HepG2 (cell line): ENCODE measurements around the gene RPSA.

Experiments used
- EZH2 ChIP-seq: conservative IDR thresholded peaks from 2 replicates; pipeline ENCODE4 v1.6.1; 2012; ENCODE audit warnings: mild to moderate bottlenecking, low read depth, low read length, moderate library complexity
- GATAD2A ChIP-seq: IDR thresholded peaks from 2 replicates; pipeline ENCODE4 v1.6.1; 2016
- POLR2A ChIP-seq, 2 experiments: IDR thresholded peaks; 2 replicates each; pipeline ENCODE4 v1.6.1; 2011; ENCODE audit warnings: low read depth in 2 of 2, low read length in 2 of 2, mild to moderate bottlenecking in 1 of 2, moderate library complexity in 1 of 2; ENCODE audit not compliant: insufficient read depth in 1 of 2
- SP1 ChIP-seq, 2 experiments: fragments of 450-650 bp in 1 of 2; sonication (generic) in 1 of 2; formaldehyde crosslinking in 1 of 2; IDR thresholded peaks; 2 replicates each; pipeline versions ENCODE4 v1.4.0 to v1.6.1; 2016 to 2020; ENCODE audit warnings: missing genetic modification reagents in 1 of 2
- SRSF9 ChIP-seq: fragments of 200-400 bp; formaldehyde crosslinking; IDR thresholded peaks from 2 replicates; pipeline ENCODE4 v1.6.1; 2018; ENCODE audit warnings: borderline replicate concordance, mild to moderate bottlenecking, low read depth, low read length; ENCODE audit not compliant: insufficient read depth, poor library complexity, severe bottlenecking
- ZNF546 ChIP-seq: sonication (generic); formaldehyde crosslinking; conservative IDR thresholded peaks from 2 replicates; pipeline ENCODE4 v1.8.1; 2023; ENCODE audit warnings: mild to moderate bottlenecking, missing genetic modification reagents
- ZZZ3 ChIP-seq: sonication (generic); formaldehyde crosslinking; IDR thresholded peaks from 2 replicates; pipeline ENCODE4 v1.4.0; 2020; ENCODE audit warnings: missing genetic modification reagents, mild to moderate bottlenecking, borderline replicate concordance
- TF ChIP-seq, protein P1 (sequence below): sonication (generic); formaldehyde crosslinking; IDR thresholded peaks from 2 replicates; pipeline ENCODE4 v1.4.0; 2020; ENCODE audit warnings: missing genetic modification reagents
- TF ChIP-seq, protein P2 (sequence below): sonication (generic); formaldehyde crosslinking; IDR thresholded peaks from 2 replicates; pipeline ENCODE4 v1.4.0; 2020; ENCODE audit warnings: low read depth, missing genetic modification reagents

DNA sequence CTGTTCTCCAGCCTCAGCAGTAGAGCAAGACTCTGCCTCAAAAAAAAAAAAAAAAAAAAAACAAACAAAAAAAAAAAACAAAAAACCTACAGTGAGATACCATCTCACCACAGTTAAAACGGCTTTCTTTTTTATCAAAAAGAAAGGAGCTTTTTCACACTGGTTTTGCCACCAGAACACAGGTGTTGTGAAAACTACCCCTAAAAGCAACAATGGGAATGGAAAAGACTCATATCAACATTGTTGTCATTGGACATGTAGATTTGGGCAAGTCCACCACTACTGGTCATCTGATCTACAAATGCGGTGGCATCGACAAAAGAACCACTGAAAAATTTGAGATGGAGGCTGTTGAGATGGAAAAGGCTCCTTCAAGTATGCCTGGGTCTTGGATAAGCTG, 48.2 kb upstream of the RPSA start:
- TF ChIP-seq SP1 (IDR thresholded peaks at IDR 0.05) (no peak), SP1 (CRISPR knock-in tag; IDR thresholded peaks at IDR 0.05) (no peak), ZZZ3 (CRISPR knock-in tag) (no peak), EZH2 (no peak), ZNF546 (no peak), SRSF9 (no peak), POLR2A (IDR thresholded peaks at IDR 0.05; ENCODE audit: insufficient read depth in 1 of 2, low read depth in 2 of 2, low read length in 2 of 2) (no peak), GATAD2A (CRISPR knock-in tag) (no peak)
- TF ChIP-seq, protein P1, sequence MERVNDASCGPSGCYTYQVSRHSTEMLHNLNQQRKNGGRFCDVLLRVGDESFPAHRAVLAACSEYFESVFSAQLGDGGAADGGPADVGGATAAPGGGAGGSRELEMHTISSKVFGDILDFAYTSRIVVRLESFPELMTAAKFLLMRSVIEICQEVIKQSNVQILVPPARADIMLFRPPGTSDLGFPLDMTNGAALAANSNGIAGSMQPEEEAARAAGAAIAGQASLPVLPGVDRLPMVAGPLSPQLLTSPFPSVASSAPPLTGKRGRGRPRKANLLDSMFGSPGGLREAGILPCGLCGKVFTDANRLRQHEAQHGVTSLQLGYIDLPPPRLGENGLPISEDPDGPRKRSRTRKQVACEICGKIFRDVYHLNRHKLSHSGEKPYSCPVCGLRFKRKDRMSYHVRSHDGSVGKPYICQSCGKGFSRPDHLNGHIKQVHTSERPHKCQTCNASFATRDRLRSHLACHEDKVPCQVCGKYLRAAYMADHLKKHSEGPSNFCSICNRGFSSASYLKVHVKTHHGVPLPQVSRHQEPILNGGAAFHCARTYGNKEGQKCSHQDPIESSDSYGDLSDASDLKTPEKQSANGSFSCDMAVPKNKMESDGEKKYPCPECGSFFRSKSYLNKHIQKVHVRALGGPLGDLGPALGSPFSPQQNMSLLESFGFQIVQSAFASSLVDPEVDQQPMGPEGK (CRISPR knock-in tag): no peak
- TF ChIP-seq, protein P2, sequence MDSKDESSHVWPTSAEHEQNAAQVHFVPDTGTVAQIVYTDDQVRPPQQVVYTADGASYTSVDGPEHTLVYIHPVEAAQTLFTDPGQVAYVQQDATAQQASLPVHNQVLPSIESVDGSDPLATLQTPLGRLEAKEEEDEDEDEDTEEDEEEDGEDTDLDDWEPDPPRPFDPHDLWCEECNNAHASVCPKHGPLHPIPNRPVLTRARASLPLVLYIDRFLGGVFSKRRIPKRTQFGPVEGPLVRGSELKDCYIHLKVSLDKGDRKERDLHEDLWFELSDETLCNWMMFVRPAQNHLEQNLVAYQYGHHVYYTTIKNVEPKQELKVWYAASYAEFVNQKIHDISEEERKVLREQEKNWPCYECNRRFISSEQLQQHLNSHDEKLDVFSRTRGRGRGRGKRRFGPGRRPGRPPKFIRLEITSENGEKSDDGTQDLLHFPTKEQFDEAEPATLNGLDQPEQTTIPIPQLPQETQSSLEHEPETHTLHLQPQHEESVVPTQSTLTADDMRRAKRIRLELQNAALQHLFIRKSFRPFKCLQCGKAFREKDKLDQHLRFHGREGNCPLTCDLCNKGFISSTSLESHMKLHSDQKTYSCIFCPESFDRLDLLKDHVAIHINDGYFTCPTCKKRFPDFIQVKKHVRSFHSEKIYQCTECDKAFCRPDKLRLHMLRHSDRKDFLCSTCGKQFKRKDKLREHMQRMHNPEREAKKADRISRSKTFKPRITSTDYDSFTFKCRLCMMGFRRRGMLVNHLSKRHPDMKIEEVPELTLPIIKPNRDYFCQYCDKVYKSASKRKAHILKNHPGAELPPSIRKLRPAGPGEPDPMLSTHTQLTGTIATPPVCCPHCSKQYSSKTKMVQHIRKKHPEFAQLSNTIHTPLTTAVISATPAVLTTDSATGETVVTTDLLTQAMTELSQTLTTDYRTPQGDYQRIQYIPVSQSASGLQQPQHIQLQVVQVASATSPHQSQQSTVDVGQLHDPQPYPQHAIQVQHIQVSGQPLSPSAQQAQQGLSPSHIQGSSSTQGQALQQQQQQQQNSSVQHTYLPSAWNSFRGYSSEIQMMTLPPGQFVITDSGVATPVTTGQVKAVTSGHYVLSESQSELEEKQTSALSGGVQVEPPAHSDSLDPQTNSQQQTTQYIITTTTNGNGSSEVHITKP (CRISPR knock-in tag): no peak
